Epithelial cell of esophagus (primary cell): ENCODE results near the gene IL17RD.

Experiments used
- DNase-seq: peaks from one replicate; pipeline ENCODE4 v3.0.0; 2010; ENCODE audit warnings: low read depth
- H3K4me3 ChIP-seq: 2 replicates; pipeline ENCODE4 v1.5.1; 2011; ENCODE audit warnings: mild to moderate bottlenecking, low read length, control low read depth
- CTCF ChIP-seq: IDR thresholded peaks from 2 replicates; pipeline ENCODE4 v1.5.1; 2011; ENCODE audit warnings: low read depth, mild to moderate bottlenecking, low read length, control low read depth, inconsistent platforms; ENCODE audit not compliant: insufficient read depth; ENCODE audit errors: missing control alignments

The IL17RD gene

GRCh38 chr3:57158813-57159738 lies 6.1 kb downstream of the IL17RD start:
- TF ChIP-seq CTCF, result no peak
- DNase-seq, result no peak
- no peak overlapping the region for H3K4me3 ChIP-seq

- no peak for DNase-seq
- H3K4me3 ChIP-seq, result no peak overlapping the region
- TF ChIP-seq CTCF, result no peak
Observed at GRCh38 chr3:57158325-57158724, 6.8 kb downstream of the IL17RD start.

- no peak for TF ChIP-seq CTCF
- no peak for DNase-seq
- no peak overlapping the region for H3K4me3 ChIP-seq
Observed at GRCh38 chr3:57157545-57157944, 7.6 kb downstream of the IL17RD start.

- DNase-seq, result no peak
- H3K4me3 ChIP-seq, result no peak overlapping the region
- no peak for TF ChIP-seq CTCF
Observed at GRCh38 chr3:57155310-57155643, 9.9 kb downstream of the IL17RD start.

GRCh38 chr3:57154470-57155309 lies 10.5 kb downstream of the IL17RD start:
- no peak for TF ChIP-seq CTCF
- no peak for DNase-seq
- no peak overlapping the region for H3K4me3 ChIP-seq

- no peak for TF ChIP-seq CTCF
- no peak for DNase-seq
- H3K4me3 ChIP-seq, result no peak overlapping the region
Observed at GRCh38 chr3:57152151-57153143, 12.7 kb downstream of the IL17RD start.
